DMS153 treated with DMSO at 0.1 percent for 48 hours (cell line): ENCODE measurements around the gene MPG.
A peak's percentile ranks its signal among the peaks of the same experiment; 100 is the strongest.
"Not testable (repeated sequence)": the region's sequence is repeated elsewhere in the genome, so short reads cannot be mapped to it uniquely, and the experiment has no call there.

Experiments used
- DNase-seq: peaks from one replicate; lab custom pipeline; 2025; ENCODE audit not compliant: unreplicated experiment; lab: John Stamatoyannopoulos, UW

MPG gene, protein sequence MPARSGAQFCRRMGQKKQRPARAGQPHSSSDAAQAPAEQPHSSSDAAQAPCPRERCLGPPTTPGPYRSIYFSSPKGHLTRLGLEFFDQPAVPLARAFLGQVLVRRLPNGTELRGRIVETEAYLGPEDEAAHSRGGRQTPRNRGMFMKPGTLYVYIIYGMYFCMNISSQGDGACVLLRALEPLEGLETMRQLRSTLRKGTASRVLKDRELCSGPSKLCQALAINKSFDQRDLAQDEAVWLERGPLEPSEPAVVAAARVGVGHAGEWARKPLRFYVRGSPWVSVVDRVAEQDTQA

DNA sequence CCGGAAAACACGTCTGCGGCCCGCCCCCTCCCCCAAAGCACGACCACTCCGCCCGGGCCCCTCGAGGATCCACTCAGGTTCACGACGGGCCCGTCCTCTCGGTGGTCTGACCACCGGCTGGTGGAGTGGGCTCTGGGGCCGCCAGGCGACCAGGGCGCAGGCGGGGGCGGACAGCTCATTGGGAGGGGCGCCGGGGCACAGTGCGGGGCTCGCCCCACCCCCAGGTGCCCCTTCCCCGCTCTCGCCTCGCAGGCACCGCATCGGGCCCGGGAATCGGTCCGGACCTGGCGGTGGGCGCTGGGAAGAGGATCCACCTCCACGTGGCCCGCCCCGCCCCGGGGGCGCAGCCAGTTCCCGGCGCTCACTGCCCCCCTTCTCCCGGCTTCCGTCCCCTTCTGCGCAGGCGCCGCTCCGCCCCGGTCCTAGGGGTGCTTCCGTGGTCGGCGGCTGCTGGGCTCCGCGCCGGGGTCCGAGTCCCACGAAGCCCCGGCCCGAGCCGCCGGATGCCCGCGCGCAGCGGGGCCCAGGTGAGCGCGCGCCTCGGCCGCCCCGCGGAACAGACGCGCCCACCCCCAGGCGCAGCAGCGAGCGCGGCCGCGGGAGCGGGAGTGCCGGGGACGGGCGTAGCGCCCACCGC, at the start of gene MPG:
Gene MPG, plus strand, starts transcription at position 419 of the 637 bp plus-strand sequence. Its CDS starts 85 bp downstream, at position 504.
- DNase-seq, result peak; percentile 51

DNA sequence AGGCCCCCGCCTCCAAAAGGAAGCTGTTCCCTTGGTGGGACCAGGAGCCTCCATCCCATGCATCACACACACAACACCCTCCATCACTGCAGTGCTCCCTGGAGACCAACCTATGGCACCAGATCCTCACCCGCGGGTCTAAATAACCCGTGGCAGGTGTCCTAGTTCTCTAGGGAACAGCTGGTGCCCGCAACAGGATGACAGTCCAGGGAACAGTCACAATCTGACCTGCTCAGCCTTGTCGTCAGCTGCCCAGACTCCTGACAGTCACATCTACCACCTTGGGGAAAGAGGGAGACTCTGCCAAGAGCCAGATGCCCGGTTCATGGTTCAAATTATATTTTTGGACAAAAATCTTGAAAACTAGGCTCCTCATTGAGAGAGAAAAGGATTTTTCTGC, 47.4 kb upstream of the MPG start:
- not testable (repeated sequence) for DNase-seq

DNA sequence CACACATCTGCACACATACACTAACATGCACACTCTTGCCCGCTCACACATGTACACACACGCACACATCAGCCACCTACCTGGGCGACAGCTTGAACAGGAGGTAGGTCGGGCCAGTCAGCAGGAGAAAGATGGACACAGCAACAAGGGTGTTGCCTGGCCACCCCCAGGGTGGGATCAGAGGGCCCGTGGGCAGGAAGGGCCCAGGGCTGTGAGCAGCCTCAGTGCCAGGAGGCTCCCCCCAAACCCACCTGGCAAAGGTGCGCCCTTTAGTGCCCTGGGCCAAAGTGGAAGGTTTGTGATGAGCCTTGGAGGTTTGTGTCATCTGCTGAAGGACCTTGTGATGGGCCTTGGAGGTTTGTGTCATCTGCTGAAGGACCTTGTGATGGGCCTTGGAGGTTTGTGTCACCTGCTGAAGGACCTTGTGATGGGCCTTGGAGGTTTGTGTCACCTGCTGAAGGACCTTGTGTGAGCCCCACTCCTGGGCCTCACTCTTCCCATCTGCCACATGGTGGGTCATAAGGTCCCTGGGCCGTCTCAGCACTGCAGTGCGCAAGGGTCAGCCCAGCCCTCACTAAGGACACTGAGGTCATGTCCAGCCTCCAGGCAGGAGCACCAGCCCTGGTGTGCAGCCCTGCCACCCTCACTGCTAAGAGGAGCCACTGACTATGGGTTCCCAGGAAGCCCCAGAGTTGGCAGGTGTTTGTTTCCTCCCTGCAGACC, 44.7 kb upstream of the MPG start:
- not testable (repeated sequence) for DNase-seq

DNA sequence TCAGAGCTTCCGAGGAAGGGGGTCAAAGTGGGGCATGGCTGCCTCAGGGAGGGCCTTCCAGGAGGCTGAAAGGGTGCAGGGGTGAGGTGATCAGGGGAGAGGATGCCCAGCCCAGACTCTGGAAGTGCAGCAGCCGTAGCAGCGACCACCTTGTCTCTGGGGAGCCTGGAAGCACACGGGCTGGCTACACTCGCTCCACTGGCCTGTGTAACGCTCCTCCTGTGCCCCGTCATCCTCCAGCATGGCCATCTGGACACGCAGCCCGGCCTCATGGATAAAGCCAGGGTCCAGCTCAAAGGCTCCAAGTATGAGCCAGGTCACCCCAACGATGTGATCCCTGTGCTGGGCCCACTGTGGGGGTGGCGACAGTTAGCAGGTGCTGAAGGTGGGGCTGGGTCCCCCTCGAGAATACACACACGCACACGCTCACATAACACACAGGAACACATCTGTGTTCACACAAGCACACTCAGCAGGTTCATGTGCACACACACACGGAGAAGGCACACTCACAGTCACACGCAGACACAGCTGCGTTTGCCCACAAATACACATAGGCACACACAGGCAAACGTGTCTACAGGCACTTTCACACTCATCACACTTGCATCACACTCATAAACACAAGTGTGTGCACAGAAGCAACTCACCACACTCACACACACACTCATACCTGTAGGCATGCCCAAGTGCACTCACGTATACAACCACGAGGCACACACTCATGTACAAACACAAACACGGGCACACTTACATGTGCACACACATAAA, 44.0 kb upstream of the MPG start:
- DNase-seq, result no peak

DNA sequence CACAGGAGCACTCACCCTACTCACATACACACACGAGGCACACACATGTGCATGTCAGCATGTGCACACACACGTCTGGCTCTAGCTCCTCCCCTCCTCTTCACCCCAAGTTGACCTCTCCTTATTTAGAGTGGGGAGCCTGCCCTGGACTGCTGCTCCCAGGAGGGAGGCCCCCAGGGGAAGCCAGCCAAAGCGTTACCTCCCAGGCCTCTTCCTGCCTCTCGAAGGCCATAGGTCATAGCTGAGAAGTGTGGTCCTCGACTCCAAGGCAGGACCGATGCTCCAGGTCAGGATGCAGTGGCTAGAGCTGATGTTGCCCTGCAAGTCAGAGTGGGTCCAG, 43.4 kb upstream of the MPG start:
- no peak for DNase-seq

DNA sequence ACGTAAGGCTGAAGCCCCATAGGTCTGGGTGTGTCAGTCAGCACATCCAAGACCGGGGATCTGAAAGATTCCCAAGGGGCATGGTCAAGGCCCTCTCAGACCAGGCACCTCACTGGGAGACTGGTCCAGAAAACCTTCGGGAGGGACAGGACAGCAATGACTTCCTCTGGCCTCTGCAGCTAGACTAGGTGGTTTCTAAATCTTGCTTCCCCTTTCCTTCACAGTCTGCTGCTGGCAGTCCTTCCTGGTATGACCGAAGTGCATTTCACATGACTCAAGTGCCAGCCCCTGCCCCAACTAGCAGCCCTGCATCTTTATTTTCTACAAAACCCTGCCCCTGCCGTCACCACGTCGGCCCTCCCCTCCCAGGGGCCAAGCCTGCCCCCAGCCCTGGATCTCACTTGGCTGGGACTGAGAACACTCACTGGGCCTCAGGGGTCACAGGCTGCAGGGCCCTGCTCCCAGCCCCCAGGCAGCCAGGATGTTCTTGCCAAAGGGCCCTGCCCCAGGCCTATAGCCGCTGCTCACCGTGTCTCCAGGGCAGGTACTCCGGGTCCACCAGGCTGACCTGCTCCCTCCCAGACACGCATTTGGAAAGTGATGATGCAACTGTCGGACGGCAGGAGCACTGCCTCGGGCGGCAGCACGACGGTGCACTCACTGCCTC, 42.9 kb upstream of the MPG start:
- DNase-seq, result no peak

DNA sequence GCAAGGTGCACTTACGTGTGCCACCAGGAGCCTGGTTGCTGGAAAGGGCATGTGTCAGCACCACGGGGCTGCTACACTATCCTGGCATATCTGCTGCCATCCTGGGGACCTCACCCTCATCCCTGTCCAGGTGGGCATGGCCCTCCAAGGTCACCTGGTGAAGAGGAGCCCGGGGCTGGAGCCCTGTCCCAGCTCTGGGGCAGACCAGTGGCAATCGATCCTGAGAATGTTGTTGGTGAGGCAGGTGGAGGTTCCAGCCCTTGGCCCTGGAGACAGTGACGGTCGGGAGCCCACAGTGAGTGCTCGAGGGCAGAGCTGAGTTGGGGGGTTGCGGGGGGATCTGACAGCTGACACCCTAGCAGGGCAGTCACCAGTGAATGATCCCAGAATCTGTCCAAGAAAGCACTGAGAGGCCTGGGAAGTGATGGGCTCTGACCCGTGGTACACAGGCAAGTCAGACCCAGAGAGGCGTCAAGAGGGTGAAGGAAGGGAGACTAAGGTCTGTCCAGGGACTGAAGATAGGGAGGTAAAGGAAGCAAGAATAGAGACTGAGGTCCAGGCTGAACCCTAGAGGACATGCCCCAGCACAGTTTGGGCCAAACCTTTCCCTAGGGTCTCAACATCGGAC, 42.2 kb upstream of the MPG start:
- DNase-seq, result no peak

DNA sequence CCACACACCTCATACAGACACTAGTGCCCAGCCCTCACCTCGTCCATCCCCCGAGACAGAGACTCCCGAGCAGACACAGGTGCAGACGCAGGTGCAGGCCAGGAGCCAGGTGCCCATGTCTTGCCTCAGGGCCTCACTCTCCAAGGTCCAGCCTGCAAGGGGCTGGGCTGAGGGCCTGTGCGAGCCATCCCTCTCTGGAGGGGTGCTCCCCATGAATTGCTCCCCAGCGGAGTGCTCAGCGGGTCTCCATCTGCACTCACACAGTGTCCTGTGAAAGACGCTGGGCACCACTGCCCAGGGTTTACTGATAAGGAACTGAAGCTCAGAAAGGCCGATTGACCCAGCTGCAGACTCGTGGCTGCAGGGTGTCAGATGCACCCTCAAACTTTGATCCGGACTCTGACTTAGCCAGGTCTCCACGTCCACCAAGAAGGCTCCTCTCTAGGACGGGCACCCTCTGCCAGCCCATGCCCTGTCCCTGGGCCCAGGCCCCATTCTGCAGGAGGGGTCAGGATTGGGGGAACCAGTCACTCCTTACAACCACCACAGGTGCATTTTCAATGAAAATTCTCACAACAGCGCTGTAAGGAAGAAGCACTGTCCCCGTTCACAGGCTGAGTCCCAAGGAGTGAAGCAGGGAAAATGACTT, 41.6 kb upstream of the MPG start:
- no peak for DNase-seq

DNA sequence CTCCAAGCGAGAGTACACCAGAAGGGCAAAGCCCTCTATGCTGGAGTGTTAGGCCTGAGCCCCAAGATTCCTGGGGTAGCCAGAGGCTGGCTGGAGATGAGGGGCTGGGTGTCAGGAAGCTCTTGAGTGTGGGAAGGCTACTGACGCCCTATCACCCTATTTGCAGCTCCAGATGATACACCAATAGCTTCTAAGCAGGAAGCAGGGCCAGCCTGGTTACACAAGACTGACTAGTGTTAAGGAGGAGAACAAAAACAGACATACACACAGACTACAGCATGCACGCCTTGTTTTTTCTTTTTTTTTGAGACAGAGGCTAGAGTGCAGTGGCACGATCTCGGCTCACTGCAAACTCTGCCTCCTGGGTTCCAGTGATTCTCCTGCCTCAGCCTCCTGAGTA, 40.5 kb upstream of the MPG start:
- DNase-seq, result no peak

DNA sequence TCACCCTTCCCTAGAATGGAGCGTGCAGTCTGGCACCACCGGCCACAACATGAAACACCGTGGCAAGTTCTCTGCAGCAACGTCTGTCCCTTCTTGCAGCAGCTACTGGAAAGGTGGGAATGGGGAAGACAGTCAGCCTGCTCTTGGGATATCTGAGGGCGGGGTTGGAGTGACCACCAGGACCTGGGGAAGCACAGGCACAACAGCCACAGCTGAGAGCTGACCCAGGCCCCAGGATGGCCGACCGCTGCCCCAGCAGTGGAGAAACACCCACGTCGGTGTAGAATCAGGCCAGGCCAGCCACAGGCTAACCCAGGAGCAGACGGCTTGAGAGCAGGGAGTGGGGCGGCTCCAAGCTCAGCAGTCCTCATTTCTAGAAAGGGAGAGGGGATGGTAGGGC, 39.8 kb upstream of the MPG start:
- not testable (repeated sequence) for DNase-seq

DNA sequence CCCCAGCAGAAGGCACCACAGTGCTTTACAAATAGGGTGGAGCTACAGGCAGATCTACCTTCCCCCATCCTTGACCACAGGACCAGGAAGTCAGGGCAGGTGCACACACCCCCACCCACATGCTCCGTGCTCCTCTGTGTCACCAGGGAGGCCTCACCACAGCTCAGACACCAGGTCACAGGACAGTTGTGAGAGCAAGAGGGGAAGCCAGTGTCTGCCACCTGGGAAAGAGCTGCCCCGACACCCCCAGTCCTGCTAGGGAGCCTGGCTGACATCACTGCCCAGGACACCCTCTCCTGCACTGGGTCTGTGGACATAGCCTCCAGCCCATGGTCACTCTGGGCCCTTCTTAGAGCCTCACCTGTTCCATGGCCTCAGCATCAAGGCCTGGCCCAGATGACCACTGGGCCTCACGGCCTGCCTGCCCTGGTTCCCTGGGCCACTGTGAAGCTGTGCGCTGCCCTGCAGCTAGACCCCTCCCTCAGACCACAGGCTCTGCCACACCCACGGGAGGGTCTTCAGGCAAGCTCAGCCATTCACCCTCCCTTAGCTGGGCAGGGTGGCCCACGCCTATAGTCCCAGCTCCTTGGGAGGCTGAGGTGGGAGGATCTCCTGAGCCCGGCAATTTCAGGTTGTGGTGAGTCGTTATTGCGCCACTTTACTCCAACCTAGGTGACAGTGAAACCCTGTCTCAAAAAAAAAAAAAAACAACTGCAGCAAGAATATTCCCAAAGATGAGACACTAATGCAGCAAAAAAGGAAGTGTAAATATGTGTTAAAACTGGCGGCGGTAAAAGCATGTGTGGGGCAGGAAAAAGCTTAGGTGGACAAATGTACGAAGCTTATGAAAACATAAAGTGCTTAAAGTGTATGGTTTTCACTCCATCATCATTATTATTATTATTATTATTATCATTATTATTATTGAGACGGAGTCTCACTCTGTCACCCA, 38.8 kb upstream of the MPG start:
- DNase-seq, result peak; percentile 63

DNA sequence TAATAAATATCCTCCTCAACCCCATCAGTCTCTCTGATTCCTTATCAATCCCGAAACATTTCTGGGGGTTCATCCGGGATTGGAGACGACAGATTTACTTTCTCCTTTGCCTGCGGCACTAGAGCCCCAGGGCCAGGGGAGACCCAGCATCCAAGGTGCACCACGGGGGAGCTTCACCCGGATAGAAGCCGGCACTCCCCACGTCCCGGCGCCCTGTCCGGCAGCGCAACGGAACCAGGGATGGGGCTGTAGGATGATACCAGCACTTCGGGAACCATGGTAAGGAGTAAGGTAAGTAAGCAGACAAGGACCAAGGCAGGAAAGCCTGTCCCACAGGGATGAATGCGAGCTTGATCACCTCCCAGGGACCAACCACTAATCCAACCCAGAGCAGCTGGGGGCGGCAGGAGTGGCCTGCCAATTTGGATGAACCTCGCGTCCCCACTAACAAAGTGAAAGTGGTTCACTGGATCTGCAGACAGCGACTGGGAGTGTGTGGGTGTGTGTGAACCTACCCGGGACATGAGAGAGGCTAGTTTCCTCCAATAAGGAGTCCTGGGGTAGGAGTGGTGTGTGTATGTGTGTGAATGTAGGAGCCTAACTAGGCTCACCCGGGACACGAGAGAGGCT, 36.5 kb upstream of the MPG start:
- DNase-seq, result no peak

DNA sequence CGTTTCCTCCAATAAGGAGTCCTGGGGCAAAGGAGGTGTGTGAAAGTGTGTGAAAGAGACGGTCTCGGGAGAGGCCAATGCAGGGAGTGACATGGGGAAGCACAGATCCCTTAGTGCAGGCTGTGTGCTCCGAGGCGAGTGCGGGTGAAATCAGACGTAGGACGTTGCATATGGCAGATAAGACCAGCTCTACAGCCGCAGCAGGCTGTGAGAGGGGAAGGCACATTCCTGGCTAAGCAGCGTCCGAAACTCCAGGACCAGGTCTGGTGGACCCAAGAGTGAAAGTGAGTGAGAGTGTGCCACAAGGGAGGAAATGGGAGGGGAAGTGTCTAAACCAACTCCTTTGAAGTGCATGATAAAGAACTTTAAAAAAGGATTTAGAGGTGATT, 36.0 kb upstream of the MPG start:
- no peak for DNase-seq

DNA sequence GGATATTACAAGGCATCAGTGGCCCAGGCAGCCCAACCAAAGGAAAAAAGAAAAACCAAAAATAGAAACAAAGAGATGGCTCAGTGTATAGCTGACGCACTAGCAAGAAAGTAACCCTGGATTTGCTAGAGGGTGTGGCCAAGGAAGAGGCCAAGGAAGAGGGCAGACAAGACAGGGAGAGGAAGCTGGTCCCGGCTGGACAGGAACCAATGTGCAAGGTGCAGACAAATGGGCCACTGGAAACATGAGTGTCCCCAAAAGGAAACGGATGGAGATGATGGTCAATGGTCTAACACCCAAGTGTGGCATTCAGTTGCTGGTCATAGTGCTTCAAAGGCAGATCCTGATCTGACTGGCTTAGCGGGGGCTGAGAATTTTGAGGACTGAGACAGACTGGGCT, 35.3 kb upstream of the MPG start:
- DNase-seq, result no peak

DNA sequence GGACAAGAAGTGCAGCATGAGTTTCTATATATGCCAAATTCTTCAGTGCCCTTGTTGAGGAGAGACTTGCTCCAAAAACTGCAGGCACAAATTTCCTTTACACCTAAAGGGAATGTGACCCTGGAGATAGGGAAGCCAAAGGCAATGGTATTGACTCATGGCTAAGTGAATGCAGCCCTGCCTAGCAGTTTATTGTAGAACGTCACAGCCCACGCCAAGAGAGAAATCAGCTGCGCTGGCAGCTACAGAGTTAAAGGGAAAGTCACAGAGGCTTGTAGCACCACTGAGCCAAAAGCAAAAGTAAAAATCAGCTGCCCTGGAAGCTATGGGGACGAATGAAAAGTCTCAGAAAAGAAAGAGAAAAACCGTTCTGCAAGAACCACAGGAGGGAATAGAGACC, 34.7 kb upstream of the MPG start:
- no peak for DNase-seq

DNA sequence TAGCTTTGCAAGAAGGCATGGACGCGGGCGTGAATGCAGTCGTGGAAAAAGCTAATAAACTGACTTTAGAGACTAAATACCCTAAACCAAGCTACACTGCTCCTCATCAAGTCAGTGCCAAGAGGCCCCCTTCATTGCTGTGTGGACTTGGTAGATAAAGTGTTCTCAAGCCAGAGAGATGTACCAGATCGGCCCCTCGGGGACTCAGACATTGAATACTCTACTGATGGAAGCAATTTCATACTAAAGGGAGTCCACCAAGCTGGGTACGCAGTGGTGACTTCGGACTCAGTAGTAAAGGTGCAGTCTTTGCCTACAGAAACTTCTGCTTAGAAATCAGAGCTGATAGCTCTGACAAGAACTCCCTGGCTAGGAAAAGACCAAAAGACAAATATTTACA, 33.4 kb upstream of the MPG start:
- DNase-seq, result no peak

DNA sequence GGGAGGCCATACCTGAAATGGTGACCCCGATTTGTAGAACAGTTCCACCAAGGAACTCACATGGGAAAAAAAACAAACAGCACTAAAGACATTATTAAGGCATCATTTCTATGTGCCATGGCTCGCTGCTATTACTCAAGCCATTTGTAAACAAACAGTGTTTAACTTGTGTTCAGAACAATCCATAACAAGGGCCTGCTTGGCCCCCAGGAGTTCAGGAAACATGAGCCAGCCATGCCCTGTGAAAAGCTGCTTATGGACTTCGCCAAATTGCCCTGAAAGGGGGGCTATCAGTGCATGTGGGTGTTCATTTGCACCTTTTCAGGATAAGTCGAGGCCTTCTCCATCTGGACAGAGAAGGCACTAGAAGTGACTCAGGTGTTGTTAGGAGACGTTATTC, 32.6 kb upstream of the MPG start:
- DNase-seq, result no peak

DNA sequence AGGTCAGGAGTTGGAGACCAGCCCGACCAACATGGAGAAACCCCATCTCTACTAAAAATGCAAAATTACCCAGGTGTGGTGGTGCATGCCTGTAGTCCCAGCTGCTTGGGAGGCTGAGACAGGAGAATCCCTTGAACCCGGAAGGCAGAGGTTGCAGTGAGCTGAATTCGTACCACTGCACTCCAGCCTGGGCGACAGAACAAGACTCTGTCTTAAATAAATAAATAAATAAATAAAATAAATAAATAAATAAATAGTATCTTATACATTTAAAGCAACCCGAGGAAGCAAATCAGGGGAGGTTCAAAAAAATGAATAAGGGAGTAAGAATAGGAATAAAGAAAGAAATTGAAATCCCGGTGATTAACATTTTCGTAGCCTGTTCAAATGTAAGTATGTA, 31.5 kb upstream of the MPG start:
- not testable (repeated sequence) for DNase-seq

DNA sequence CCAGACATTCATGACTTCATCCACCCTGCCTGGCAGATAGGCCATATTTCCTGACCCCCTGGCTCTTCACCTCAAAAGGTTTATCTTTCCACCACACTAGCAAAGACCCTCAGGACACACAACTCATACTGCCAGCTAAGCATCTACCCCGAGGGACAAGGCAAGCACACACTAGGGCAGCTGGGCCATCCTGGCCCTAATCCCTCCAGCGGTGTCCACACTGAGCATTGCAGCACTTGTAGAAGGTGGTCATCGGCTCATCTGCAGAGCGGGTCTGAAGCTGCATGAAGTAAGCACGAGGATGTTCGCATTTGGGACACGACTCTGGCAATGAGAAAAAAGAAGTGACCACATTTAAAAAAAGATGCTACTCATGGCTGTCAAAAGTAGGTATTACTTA, 30.8 kb upstream of the MPG start:
- DNase-seq, result no peak
